GM23248 (cell line): ENCODE results near the gene ZNF234.

ENCODE experiments used
- EZH2 ChIP-seq: fragments of 200-600 bp; sonication (generic); IDR thresholded peaks from 2 replicates; pipeline ENCODE4 v1.6.1; 2018; ENCODE audit warnings: antibody characterized with exemption, mild to moderate bottlenecking; ENCODE audit not compliant: insufficient read depth, poor library complexity, severe bottlenecking
- EZH2phosphoT487 ChIP-seq: fragments of 200-600 bp; sonication (generic); IDR thresholded peaks from 2 replicates; pipeline ENCODE4 v1.6.1; 2018; ENCODE audit warnings: antibody characterized with exemption, moderate library complexity, mild to moderate bottlenecking, low read depth; ENCODE audit not compliant: insufficient read depth

DNA sequence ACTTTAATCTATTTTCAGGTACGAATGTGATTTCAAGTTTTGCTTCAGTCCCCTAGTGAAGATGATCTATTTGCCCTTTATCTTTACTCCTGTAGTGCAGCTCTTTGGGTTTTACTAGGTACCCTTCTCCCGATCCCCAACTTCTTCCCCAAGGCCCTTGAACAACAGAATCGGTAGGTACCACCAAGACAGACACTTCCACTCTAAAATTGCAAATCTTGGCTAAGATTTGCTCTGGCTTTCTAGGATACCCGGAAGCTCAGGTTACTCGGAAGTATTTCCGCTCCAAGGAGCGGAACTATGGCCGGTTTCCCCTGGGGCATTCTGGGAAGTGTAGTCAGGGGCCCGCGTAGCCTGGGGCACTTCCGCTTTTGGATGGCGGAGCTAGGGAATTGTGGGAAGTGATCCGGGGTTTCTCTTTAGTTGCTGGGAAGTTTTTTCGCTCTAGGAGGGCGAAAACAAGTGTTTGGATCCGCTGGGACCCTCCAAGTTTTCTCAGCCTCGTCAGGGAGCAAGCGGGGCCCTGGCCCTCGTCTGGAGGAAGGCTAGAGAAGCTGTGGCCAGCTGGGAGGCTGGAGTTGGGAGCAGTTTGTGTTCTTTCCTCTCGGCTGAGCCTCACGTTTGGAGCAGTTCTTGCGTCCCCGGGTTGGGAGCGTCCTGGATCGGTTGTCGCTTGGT is 65.9 kb downstream of the ZNF234 start:
- TF ChIP-seq EZH2phosphoT487 (no peak), EZH2 (no peak)
